ENCODE results near the gene KLHDC4. TPM values are rescaled to one million over a fixed set of nuclear protein-coding genes. Genes with fewer than 3 reads are reported as not detected.
A peak's percentile ranks its signal among the peaks of the same experiment; 100 is the strongest.

The KLHDC4 gene
- total and polyA plus RNA-seq, 4 experiments from 2014 or later: 16.3 to 90.0 (median 50.2) TPM

DNA sequence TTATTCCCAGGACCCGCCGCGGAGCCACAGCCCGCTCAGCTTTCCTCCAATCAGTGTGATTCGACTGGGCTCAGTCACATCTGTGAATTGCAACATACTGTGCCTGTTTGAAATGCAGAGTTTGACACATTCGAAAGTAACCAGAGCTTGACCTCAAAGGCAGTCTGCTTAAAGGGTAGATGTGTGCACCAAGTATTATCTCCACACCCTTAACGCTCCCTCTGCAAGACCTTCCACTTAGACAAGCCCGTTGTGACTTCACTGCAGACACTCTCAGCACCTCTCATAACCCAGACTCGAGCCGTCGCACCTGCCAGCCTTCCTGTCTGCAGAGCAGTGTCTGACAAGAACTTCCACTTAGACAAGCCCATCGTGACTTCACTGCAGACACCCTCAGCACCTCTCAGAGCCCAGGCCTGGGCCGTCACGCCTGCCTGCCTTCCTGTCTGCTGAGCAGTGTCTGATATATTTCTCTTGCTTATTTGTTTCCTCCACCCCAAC, 3.7 kb downstream of the KLHDC4 start:
- H3K27me3 ChIP-seq (ENCODE audit: insufficient read depth, low read length): no peaks in the 10 kb centered on the region
- intact Hi-C loops (cut with micrococcal nuclease): no loop called here
- DNase-seq: no peak
- Mint-ChIP-seq H3K4me1 (peaks cover 32 to 56% (median 43%) of the 10 kb centered on the region in 4 donors), H3K9me3 (peaks cover 0 to 4% (median 0%) of the 10 kb centered on the region in 8 donors), H3K27ac (peak overlapping the region in 5 of 7 donors; percentile 68 to 92 (median 73)), H3K27me3 (no peaks in the 10 kb centered on the region), H3K4me3 (peak overlapping the region in 7 of 8 donors; percentile 0 to 73 (median 29)), H3K36me3 (peaks cover 32 to 60% of the 10 kb centered on the region in 2 donors)
- ChIA-PET POLR2A (ENCODE audit: partially characterized antibody) (no interaction called here), CTCF (ENCODE audit: partially characterized antibody) (interaction anchor here (0.6 to 1.3 kb wide), 2 partner anchors 17 to 166 kb away, joined by 3 to 5 read pairs; no protein-coding TSS in a partner anchor)
- H3K4me1 ChIP-seq (ENCODE audit: insufficient read depth, low read length): peaks cover 44% of the 10 kb centered on the region
- no peak overlapping the region for H3K4me3 ChIP-seq (ENCODE audit: low read length in 2 of 2)
- H3K27ac ChIP-seq (ENCODE audit: low read depth, low read length): no peak overlapping the region
- H3K36me3 ChIP-seq (ENCODE audit: insufficient read depth, low read length): peaks cover 23% of the 10 kb centered on the region
- no peaks in the 10 kb centered on the region for H3K9me3 ChIP-seq (ENCODE audit: control insufficient read depth in 1 of 2, low read length in 2 of 2)

- Histone ChIP-seq H3K4me1 (ENCODE audit: insufficient read depth, low read length) (peaks cover 38% of the 10 kb centered on the region), H3K27me3 (ENCODE audit: insufficient read depth, low read length) (no peaks in the 10 kb centered on the region), H3K9me3 (ENCODE audit: control insufficient read depth in 1 of 2, low read length in 2 of 2) (no peaks in the 10 kb centered on the region), H3K4me3 (ENCODE audit: low read length in 2 of 2) (no peak overlapping the region), H3K36me3 (ENCODE audit: insufficient read depth, low read length) (peaks cover 30% of the 10 kb centered on the region), H3K27ac (ENCODE audit: low read depth, low read length) (no peak overlapping the region)
- Mint-ChIP-seq H3K36me3 (peaks cover 38 to 67% of the 10 kb centered on the region in 2 donors), H3K27ac (peak overlapping the region in 2 of 7 donors; percentile 15 to 51), H3K27me3 (no peaks in the 10 kb centered on the region), H3K4me3 (no peak overlapping the region), H3K4me1 (peaks cover 32 to 56% (median 42%) of the 10 kb centered on the region in 4 donors), H3K9me3 (peaks cover 0 to 4% (median 0%) of the 10 kb centered on the region in 8 donors)
- ChIA-PET CTCF (ENCODE audit: partially characterized antibody) (interaction anchor here (1.3 kb wide), 1 partner anchor 18 kb away, joined by 5 read pairs; no protein-coding TSS in a partner anchor), POLR2A (ENCODE audit: partially characterized antibody) (no interaction called here)
- intact Hi-C loops (cut with micrococcal nuclease): no loop called here
- DNase-seq: no peak
Observed at GRCh38 chr16:87761060-87761459, 4.7 kb downstream of the KLHDC4 start.

GRCh38 chr16:87757841-87758426, 7.9 kb downstream of the KLHDC4 start:
- CTCF ChIA-PET (ENCODE audit: partially characterized antibody): no interaction called here

DNA sequence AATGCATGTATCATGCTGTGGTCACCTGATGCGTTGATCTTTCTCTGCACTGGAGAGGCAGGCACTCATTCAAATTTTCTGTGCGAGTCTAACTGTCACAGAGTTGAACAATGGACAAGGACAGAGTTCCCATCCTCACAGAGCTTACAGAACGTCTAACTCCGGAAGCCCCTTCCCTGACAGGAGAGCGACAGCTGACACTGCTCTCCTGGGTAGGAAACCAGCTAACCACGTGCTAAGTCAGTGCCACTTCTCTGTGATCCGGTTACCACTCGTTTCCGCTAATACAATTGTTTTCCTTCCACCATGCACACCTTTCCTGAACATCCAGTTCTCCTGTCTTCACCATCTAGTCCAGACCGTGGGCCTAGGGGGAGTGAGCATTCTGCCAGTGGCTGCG, 11.3 kb downstream of the KLHDC4 start:
- no peak for DNase-seq
- Histone ChIP-seq H3K4me1 (ENCODE audit: insufficient read depth, low read length) (no peaks in the 10 kb centered on the region), H3K27ac (ENCODE audit: low read depth, low read length) (no peak overlapping the region), H3K4me3 (ENCODE audit: low read length in 2 of 2) (no peak overlapping the region), H3K9me3 (ENCODE audit: control insufficient read depth in 1 of 2, low read length in 2 of 2) (no peaks in the 10 kb centered on the region), H3K27me3 (ENCODE audit: insufficient read depth, low read length) (no peaks in the 10 kb centered on the region), H3K36me3 (ENCODE audit: insufficient read depth, low read length) (peaks cover 66% of the 10 kb centered on the region)
- Mint-ChIP-seq H3K9me3 (no peaks in the 10 kb centered on the region), H3K36me3 (peaks cover 49 to 73% of the 10 kb centered on the region in 2 donors), H3K4me3 (no peak overlapping the region), H3K27ac (peak overlapping the region in 2 of 7 donors; percentile 60 to 70), H3K27me3 (no peaks in the 10 kb centered on the region), H3K4me1 (peaks cover 7 to 21% (median 16%) of the 10 kb centered on the region in 4 donors)
- intact Hi-C loops (cut with micrococcal nuclease): no loop called here
- CTCF ChIA-PET (ENCODE audit: partially characterized antibody): no interaction called here
- POLR2A ChIA-PET (ENCODE audit: partially characterized antibody): no interaction called here

More at GRCh38 chr16:87757841-87758426, 7.9 kb downstream of the KLHDC4 start:
- Mint-ChIP-seq H3K9me3 (peaks cover 0 to 2% (median 0%) of the 10 kb centered on the region in 8 donors), H3K27ac (no peak overlapping the region), H3K4me3 (no peak overlapping the region), H3K36me3 (peaks cover 53 to 75% of the 10 kb centered on the region in 2 donors), H3K27me3 (no peaks in the 10 kb centered on the region), H3K4me1 (peaks cover 21 to 37% (median 30%) of the 10 kb centered on the region in 4 donors)
- Histone ChIP-seq H3K9me3 (ENCODE audit: control insufficient read depth in 1 of 2, low read length in 2 of 2) (no peaks in the 10 kb centered on the region), H3K27ac (ENCODE audit: low read depth, low read length) (no peak overlapping the region), H3K4me1 (ENCODE audit: insufficient read depth, low read length) (peaks cover 14% of the 10 kb centered on the region), H3K36me3 (ENCODE audit: insufficient read depth, low read length) (peaks cover 51% of the 10 kb centered on the region), H3K27me3 (ENCODE audit: insufficient read depth, low read length) (no peaks in the 10 kb centered on the region), H3K4me3 (ENCODE audit: low read length in 2 of 2) (no peak overlapping the region)
- POLR2A ChIA-PET (ENCODE audit: partially characterized antibody): interaction anchor here (0.7 kb wide), 2 partner anchors 8 to 25 kb away, joined by 3 to 4 read pairs; partner anchors contain the start of gene KLHDC4
- DNase-seq: no peak
- intact Hi-C loops (cut with micrococcal nuclease): no loop called here

- Histone ChIP-seq H3K36me3 (ENCODE audit: insufficient read depth, low read length) (peaks cover 48% of the 10 kb centered on the region), H3K27ac (ENCODE audit: low read depth, low read length) (no peak overlapping the region), H3K4me3 (ENCODE audit: low read length in 2 of 2) (no peak overlapping the region), H3K9me3 (ENCODE audit: control insufficient read depth in 1 of 2, low read length in 2 of 2) (no peaks in the 10 kb centered on the region), H3K4me1 (ENCODE audit: insufficient read depth, low read length) (no peaks in the 10 kb centered on the region), H3K27me3 (ENCODE audit: insufficient read depth, low read length) (no peaks in the 10 kb centered on the region)
- intact Hi-C loops (cut with micrococcal nuclease): no loop called here
- ChIA-PET POLR2A (ENCODE audit: partially characterized antibody) (no interaction called here), CTCF (ENCODE audit: partially characterized antibody) (interaction anchor here (1.0 to 2.3 kb wide), 2 partner anchors 16 to 20 kb away, joined by 3 to 9 read pairs; no protein-coding TSS in a partner anchor)
- H3K4me1 Mint-ChIP-seq: peaks cover 0 to 12% (median 3%) of the 10 kb centered on the region in 4 donors
- DNase-seq: no peak
- peaks cover 41 to 73% of the 10 kb centered on the region in 2 donors for H3K36me3 Mint-ChIP-seq
- no peak overlapping the region for H3K4me3 Mint-ChIP-seq
- H3K9me3 Mint-ChIP-seq: no peaks in the 10 kb centered on the region
- H3K27me3 Mint-ChIP-seq: no peaks in the 10 kb centered on the region
- peak overlapping the region in 1 of 7 donors; percentile 48 for H3K27ac Mint-ChIP-seq
Observed at GRCh38 chr16:87747626-87748414, 18.0 kb downstream of the KLHDC4 start.

DNA sequence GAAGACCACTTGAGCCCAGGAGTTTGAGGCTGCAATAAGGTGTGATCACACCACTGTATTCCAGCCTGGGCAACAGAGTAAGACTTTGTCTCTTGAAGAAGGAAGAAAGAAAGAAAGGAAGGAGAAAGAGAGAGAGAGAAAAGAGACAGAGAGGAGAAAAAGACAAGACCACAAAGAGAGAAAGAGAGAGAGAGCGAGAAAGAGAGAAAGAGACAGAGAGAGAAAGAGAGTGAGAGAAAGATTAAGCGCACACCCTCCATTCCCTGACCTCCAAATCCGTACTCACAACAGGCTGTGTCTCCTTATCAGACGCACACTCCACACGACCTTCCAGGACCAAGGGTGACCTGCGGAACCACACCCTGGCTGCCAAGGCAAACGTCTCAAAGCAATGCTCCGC, 19.6 kb downstream of the KLHDC4 start:
- ChIA-PET CTCF (ENCODE audit: partially characterized antibody) (no interaction called here), POLR2A (ENCODE audit: partially characterized antibody) (no interaction called here)
- intact Hi-C loops (cut with micrococcal nuclease): no loop called here
- H3K4me3 ChIP-seq (ENCODE audit: low read length in 2 of 2): no peak overlapping the region
- H3K36me3 ChIP-seq (ENCODE audit: insufficient read depth, low read length): peaks cover 44% of the 10 kb centered on the region
- Mint-ChIP-seq H3K4me3 (no peak overlapping the region), H3K4me1 (peaks cover 0 to 17% (median 7%) of the 10 kb centered on the region in 4 donors), H3K36me3 (peaks cover 46 to 73% of the 10 kb centered on the region in 2 donors), H3K27me3 (no peaks in the 10 kb centered on the region), H3K27ac (no peak overlapping the region), H3K9me3 (no peaks in the 10 kb centered on the region)
- H3K27me3 ChIP-seq (ENCODE audit: insufficient read depth, low read length): no peaks in the 10 kb centered on the region
- no peaks in the 10 kb centered on the region for H3K9me3 ChIP-seq (ENCODE audit: control insufficient read depth in 1 of 2, low read length in 2 of 2)
- no peaks in the 10 kb centered on the region for H3K4me1 ChIP-seq (ENCODE audit: insufficient read depth, low read length)
- DNase-seq: no peak
- H3K27ac ChIP-seq (ENCODE audit: low read depth, low read length): no peak overlapping the region

Measured in CD4-positive, alpha-beta memory T cell (primary cell).